Activated CD8-positive, alpha-beta memory T cell treated with anti-CD3 and anti-CD28 coated beads for 36 hours (primary cell): ENCODE measurements around the gene RARRES2. TPM values are rescaled to one million over a fixed set of nuclear protein-coding genes. Genes with fewer than 3 reads are reported as not detected.
"Not testable (repeated sequence)": the region's sequence is repeated elsewhere in the genome, so short reads cannot be mapped to it uniquely, and the experiment has no call there.

ENCODE experiments used
- CTCF ChIA-PET: fragments of 350-600 bp; sonication (Branson Sonifier 250); formaldehyde crosslinking; loops from one replicate; lab custom pipeline; 2021; ENCODE audit warnings: antibody characterized with exemption; lab: Charles Lee
- POLR2A ChIA-PET: fragments of 350-600 bp; sonication (Branson Sonifier 250); formaldehyde crosslinking; loops from one replicate; lab custom pipeline; 2021; ENCODE audit warnings: antibody characterized with exemption; lab: Charles Lee
- total RNA-seq, 2 experiments: library from RNA; stranded (reverse); gene quantifications; one replicate each; pipeline ENCODE4 v1.2.3, GENCODE V29; 2021

RARRES2 gene
- total RNA-seq, 2 experiments from 2014 or later, result not detected

DNA sequence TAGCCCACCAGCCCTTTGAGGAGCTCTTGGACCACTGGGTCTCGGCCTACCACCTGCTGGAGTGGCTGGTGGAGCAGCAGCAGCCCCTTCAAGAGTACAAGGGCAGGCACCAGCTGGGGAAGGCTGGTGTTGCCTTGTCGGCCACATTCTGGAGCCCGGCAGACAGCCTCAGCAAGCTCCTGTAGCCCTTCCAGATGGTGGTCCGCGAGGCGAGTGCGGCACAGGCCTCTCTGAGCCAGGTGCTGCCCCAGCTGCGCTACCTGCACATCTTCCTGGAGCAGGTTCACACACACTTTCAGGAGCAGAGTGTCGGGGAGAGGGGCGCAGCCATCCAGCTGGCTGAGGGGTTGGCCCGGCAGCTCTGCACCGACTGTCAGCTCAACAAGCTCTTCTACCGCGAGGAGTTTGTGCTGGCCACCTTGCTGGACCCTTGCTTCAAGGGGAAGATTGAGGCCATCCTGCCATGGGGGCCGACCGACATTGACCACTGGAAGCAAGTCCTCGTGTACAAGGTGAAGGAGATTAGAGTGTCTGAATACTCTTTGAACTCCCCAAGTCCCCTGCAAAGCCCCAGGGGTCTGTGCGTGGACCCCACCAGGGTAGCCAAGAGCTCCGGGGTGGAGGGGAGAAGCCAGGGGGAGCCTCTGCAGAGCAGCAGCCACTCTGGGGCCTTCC is 11.1 kb downstream of the RARRES2 start:
- POLR2A ChIA-PET, result no interaction called here
- CTCF ChIA-PET, result no interaction called here

DNA sequence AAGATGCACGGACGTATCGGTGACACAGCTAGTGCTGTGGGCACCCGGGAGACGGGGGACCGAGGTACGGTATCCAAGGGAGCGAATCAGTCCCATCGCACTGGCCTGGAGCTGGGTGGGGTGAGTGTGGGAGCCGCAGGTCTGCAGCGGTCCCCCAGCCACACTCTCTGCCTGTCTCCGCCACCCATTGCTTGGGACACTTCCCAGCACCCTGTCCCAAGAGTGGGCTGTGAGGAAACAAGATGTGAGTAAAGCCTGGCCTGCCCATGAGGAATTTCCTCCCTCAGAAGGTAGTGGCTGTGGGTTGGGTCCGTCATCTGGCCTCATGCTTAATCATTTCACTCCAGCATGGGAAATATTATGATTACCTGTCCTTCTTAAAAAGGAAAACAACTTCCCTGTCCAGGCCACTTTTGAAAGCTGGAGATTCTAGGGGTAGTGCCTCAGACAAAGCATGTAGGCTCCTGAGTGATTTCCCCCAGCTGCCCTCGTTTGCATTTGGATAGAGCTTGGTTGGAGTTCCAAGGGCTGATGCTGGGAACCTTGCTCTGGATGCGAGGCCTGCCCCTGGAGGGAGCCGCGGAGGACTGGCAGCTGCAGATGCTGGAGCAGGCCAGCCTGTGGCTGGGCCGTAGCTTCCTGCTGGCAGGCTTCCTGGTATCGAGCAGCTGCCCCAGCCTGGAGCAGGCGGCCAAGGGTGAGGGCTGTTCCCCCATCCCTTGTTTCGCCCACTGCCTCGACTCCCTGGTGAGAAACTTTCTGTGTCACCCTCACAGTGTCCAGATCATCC is 11.9 kb downstream of the RARRES2 start:
- POLR2A ChIA-PET, result no interaction called here
- CTCF ChIA-PET, result no interaction called here

DNA sequence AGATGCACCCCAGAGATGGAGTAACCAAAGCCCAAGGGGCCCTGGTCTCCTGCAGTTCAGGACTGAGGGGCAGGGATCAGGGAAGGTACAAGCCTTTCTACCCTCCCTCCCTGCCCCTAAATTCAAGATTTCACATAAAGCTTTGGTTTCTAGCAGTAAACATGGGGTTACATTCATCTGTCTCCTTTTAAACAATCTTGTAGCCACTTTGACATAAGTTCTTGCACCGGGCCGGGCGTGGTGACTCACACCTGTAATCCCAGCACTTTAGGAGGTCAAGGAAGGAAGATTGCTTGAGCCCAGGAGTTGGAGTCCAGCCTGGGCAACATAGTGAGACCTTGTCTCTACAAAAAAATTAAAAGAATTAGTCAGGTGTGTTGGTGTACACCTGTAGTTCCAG is 14.1 kb downstream of the RARRES2 start:
- ChIA-PET POLR2A (no interaction called here), CTCF (no interaction called here)

DNA sequence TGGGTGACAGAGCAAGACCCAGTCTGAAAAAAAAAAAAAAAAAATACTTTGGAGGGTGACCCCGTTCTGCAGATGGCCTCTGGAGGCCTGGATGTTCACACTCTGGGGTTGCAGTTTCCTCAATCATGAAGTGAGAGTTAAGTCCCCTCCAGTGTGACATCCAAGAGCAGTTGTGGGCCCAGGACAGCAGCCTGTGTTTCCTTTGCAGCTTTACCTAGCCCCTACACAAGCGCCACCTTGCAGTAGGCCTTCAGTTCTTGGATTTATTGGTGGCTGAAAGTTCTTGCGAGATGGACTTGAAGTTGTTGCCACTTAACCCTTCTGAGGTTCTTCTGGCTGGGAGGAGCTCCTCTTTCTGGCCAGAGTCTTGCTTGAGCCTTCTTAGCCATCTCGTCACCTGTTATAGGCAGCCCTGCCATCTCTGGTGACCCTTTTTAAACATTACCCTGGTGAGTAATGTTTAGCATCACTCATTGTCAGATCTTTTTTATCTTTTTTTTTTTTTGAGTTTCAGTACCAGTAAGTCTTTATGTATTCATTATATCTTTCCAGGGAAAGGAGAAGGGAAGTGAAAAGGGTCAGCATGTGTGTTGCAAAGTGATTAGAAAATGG is 14.7 kb downstream of the RARRES2 start:
- POLR2A ChIA-PET, result no interaction called here
- CTCF ChIA-PET, result interaction anchor here (0.7 kb wide), 1 partner anchor 442 kb away, joined by 3 read pairs; no protein-coding TSS in a partner anchor

DNA sequence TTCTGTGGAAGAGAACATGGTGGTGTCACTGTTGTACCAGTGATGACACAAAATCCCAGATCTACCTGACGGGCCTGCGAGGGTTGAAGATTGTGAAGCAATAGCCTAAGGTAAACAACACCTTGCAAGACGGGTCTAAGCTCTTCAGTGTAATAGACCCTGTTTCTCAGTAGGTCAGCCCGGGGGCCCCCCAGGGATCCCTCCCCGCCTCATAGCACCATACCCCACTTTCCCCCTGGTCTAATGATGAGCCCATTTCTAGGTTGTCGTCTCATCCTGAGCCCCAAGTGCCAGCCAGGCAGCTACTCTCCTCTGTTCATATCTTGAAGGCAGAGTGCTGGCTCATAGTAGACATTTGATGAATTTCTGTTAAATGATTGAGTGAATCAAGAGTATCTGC is 15.5 kb downstream of the RARRES2 start:
- CTCF ChIA-PET, result interaction anchor here (0.7 kb wide), 1 partner anchor 441 kb away, joined by 3 read pairs; no protein-coding TSS in a partner anchor
- POLR2A ChIA-PET, result no interaction called here

DNA sequence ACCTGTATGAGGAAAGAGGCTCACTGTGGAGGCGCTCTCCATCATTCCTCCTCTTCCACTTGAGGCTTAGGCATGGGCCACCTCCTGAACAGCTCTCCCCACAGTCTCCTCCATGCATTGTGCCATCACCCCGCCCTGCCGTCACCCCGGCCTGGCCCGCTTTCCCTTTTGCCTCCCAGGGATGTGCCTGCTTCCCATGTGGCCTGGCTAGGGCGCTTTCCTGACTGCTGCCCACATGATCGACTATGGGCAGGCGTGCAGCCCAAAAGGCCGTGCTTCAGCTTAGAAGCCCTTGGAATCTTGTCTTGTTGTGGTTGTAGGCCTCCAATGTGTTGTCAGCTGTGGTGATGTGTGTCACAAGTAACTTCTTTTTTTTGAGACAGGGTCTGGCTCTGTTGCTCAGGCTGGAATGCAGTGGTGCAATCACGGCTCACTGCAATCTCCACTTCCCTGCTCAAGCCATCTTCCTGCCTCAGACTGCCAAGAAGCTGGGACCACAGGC is 16.3 kb downstream of the RARRES2 start:
- CTCF ChIA-PET, result no interaction called here
- POLR2A ChIA-PET, result no interaction called here

DNA sequence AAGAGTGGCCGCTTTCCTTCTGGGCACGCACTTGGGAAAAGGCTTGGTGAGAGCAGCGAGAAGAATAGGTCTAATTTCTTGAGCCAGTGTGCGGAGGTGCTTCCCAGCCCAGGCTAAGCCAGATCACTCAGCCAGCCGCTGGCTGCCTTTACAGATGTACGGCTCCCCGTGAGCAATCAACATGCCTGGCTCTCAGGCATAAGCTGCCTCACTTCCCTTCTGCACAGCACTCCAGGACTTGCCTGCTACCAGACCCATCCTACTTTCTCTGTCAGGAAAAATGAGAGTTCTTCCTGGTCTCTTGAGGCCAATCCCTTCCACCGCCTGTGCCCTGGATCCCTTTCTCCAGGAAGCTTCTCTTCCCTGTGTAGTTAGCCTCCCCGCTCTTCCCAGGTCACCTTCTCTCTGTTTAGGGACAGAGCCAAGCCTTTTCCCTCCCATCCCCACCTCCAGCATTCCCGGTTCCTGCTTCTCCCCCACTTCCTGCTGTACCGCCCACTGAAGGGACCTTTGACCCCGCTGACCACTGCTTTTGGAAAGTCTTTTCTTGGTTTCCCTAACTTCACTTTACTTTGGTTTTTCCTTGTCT is 17.0 kb downstream of the RARRES2 start:
- ChIA-PET POLR2A (interaction anchor here (1.6 kb wide), 1 partner anchor 44 kb away, joined by 5 read pairs; the partner anchor contains the start of gene REPIN1), CTCF (no interaction called here)

DNA sequence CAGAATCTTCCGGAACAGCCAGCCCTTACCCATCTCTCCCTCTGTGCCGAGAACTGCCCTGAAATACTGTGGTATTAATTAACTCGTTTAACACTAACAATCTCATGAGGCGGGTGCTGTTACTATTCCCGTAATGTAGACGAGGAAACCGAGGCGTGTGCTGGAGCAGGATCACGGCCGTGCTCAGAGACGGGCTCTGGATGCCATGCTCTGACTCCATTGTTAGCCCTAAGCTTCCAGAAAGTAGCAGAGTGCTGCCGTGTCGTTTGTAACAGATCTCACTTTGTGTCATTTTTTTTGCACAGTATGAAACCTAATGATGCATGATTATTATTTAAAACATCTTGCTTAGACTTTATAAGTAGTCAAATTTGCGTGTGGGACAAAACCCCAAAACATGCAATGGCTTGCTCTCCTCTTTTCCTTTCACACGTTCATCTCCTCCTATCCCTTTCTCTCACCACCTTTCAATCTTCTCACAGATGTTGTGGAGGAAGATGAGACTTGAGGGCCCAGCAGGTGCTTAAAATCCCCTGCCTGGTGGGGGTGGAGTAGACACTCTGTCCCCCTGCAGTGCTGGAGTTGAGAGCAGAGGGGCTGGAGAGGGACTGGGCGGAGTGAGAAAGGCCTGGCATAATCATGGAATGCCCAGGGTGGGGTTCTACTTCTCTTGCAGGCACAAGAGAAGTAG is 17.6 kb downstream of the RARRES2 start:
- CTCF ChIA-PET, result no interaction called here
- POLR2A ChIA-PET, result interaction anchor here (0.5 to 1.6 kb wide), 3 partner anchors 31 to 450 kb away, joined by 4 to 6 read pairs (median 5); partner anchors contain the start of gene REPIN1

DNA sequence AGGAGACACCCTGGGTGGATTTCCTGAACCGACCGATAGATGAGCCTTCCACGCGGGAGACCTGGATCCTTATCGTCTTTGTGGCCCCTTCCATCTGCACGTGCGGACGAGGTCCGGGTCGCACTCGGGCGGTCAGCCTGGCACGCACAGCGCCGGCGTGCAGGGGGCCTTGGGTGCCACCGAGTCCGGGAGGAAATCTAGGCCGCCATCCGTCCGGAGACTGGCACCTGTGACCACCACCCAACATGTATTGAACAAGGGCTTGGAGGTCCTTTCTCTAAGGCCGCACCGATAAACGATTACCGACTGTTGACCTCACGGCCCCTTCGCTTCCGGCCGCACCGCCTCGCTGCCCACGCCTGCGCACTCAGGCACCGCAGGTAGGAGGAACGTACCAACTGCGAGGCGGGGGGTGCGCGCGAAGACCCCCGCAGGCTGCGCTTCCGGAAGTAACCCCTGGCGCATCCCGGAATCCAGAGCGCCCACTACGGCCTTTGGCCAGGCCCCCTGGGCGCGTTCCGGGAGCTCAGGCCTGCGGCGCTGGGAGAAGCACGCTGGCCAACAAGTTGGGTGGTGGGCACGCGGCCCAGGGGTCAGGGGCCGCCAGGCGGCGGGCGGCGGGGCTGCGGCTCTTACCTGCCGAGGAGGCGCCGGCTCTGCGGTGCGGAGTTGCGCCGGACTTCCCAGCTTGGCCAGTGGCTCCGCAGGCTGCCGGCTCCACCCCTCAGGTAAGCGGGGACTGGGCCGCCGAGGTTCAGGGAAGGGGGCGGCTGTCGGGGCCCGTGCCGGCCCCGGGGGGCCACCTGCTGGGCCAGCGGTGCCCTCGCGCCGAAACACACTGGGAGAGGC is 18.4 kb downstream of the RARRES2 start, which contains the start of the genes ACTR3C and LRRC61:
Gene ACTR3C (minus strand): TSS at position 713 of the 849 bp plus-strand sequence. CDS start 28,249 bp downstream, outside the sequence.
Gene LRRC61 (plus strand): TSS at position 523 of the 849 bp plus-strand sequence. CDS start 13,507 bp downstream, outside the sequence.
- CTCF ChIA-PET, result interaction anchor here (1.2 kb wide), 1 partner anchor 393 kb away, joined by 3 read pairs; the partner anchor contains the start of gene GIMAP1
- POLR2A ChIA-PET, result interaction anchor here (0.5 to 1.6 kb wide), 3 partner anchors 32 to 451 kb away, joined by 4 to 6 read pairs (median 5); partner anchors contain the start of gene REPIN1

DNA sequence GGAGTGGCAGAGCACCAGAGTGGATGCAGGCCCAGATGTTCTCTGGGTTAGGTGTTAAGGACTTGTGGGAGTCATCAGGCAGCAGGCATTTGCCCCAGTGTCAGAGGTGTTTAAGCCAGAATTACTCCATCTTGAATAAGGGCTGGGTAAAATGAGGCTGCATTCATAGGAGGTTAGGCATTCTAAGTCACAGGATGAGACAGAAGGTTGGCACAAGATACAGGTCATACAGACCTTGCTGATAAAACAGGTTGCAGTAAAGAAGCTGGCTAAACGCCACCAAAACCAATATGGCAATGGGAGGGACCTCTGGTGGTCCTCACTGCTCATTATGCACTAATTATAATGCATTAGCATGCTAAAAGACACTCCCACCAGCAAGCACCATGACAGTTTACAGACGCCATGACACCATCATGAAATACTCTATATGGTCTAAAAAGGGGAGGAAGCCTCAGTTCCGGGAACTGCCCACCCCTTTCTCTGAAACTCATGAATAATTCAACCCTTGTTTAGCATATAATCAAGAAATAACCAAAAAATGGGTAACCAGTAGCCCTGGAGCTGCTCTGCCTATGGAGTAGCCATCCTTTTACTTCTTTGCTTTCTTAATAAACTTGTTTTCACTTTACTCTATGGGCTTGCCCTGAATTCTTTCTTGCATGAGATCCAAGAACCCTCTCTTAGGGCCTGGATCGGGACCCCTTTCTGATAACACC is 19.2 kb downstream of the RARRES2 start:
- POLR2A ChIA-PET, result no interaction called here

DNA sequence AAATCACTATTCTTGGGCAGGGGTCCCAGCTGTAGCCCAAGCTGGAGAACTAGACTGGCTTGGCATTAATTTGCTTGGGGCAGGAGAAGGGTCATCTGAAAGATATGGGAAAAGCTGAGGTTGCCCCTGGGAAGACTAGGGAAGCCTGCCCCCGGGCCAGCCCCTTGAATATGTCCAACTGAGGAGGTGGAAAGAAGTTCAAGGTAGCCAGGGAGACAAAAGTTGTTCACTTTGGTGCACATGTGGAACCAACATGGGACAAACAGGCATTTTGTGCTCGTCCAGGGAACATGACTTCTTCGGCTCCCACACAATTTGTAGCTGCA is 19.7 kb downstream of the RARRES2 start:
- POLR2A ChIA-PET, result no interaction called here

More for the DNA sequence above, 19.2 kb downstream of the RARRES2 start:
- CTCF ChIA-PET, result interaction anchor here (0.7 to 1.2 kb wide), 3 partner anchors 42 to 434 kb away, joined by 3 read pairs; partner anchors contain the start of gene GIMAP1

DNA sequence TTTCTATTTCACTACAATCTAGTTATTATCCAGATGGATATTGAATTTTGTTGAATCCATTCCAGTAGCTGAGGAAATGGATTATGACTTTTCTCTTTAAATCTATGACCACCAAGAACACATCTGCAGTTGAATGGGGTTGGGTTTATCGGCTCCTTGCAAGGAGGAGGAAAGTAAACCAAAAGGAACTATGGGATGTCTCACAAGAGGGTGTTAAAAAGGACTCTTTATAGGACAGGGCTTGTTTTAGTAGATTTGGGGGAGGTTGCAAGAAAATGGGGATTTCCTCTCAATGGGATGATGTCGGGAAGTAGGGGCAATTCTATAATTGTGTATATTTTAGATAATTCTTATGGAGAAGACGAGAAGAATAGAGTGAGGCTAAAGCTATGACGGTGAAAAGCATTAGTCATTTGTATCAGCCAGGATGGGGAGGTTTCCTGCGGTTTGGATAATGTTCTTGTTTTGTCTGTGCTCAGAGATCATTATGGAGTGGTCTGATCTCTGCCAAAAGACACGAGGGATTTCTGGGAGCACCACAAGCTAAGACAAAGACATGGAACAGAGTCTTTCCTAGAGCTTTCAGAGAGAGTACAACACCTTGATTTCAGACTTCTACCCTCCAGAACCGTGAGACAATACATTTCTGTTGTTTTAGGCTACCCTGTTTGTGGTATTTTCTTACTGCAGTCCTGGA is 23.5 kb downstream of the RARRES2 start:
- ChIA-PET CTCF (interaction anchor here (0.6 kb wide), 2 partner anchors 63 to 149 kb away, joined by 3 to 4 read pairs; no protein-coding TSS in a partner anchor), POLR2A (no interaction called here)

More for the DNA sequence above, 19.7 kb downstream of the RARRES2 start:
- CTCF ChIA-PET, result interaction anchor here (0.7 to 1.2 kb wide), 3 partner anchors 42 to 435 kb away, joined by 3 read pairs; partner anchors contain the start of gene GIMAP1

DNA sequence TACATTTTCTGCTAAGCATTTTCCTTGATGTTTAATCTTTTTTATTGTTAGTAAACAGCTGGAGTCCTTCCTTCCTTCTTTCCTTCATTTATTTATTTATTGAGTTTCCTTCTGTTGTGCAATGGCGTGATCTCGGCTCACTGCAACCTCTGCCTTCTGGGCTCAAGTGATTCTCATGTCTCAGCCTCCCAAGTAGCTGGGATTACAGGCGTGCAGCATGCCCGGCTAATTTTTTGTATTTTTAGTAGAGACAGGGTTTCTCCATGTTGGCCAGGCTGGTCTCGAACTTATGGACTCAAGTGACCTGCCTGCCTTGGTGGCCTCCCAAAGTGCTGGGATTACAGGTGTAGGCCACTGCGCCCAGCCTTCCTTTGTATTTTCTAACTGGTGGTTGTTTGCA is 24.4 kb downstream of the RARRES2 start:
- POLR2A ChIA-PET, CTCF ChIA-PET: not testable (repeated sequence)

DNA sequence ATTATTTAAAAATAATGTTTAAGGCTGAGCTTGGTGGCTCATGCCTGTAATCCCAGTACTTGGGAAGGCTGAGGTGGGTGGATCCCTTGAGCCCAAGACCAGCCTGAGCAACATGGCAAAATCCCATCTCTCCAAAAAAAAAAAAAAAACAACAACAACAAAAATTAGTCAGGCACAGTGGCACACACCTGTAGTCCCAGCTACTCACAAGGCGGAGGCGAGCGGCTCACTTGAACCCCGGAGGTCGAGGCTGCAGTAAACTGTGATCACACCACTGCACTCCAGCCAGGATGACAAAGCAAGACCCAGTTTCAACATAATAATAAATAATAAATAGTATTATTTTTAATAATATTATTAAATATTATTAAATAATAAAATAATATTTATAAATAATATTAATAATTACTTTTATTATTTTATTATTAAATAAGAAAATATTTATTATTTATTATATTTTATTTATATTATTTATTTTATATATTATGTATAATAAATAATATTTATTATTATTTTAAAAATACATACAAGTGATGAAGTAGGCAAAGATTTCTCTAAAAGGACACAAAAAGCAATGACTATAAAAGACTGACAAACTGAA is 26.7 kb downstream of the RARRES2 start:
- CTCF ChIA-PET, result interaction anchor here (0.7 kb wide), 1 partner anchor 134 kb away, joined by 3 read pairs; no protein-coding TSS in a partner anchor

DNA sequence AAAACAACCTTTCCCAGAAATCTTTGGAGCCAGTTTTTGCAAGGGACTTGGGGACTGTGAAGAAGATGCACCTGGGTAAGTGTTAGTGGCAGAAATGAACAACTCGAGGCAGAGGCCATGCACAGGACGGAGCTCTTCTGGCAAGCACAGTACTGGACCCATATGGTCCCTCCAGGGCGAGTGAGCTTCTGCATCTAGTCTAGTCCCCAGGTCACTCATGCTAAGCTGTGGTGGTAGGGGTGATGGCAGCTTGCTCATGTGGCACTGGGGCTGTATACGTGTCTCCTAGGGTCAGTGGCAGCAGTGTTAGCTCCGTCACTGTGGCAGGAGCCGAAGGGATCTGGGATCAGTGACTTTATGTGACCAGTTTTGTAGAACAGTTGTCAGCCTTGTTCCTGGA is 27.6 kb downstream of the RARRES2 start:
- POLR2A ChIA-PET, result no interaction called here
- CTCF ChIA-PET, result interaction anchor here (0.7 kb wide), 1 partner anchor 135 kb away, joined by 3 read pairs; no protein-coding TSS in a partner anchor

More for the DNA sequence above, 26.7 kb downstream of the RARRES2 start:
- POLR2A ChIA-PET, result no interaction called here

DNA sequence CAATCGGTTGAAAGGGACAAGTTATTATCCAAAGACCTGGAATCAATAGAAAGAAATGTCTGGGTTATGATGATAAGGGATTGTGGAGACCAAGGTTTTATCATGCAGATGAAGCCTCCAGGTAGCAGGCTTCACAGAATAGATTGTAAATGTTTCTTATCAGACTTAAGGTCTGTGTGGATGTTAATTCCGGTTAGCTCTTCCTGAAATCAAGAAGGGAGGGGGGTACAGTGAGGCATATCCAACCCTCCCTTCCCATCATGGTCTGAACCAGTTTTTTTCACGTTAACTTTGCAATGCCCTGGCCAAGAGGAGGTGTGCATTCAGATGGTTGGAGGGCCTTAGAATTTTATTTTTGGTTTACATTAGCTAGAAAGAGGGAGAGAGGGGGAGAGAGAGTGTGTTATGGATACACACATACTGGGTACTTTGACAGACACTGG is 28.0 kb downstream of the RARRES2 start:
- CTCF ChIA-PET, result no interaction called here
- POLR2A ChIA-PET, result no interaction called here
